GM19023 (cell line): Measurements from ENCODE around the gene SUSD3.
"Not testable (repeated sequence)": the region's sequence is repeated elsewhere in the genome, so short reads cannot be mapped to it uniquely, and the experiment has no call there.

Source experiments
- ATAC-seq: cut with Tn5 transposase; IDR thresholded peaks from one replicate; pipeline ENCODE4 v1.9.1; 2021; ENCODE audit warnings: mild to moderate bottlenecking, moderate library complexity; ENCODE audit not compliant: unreplicated experiment

The SUSD3 gene

GRCh38 chr9:93108291-93109041, 50.0 kb downstream of the SUSD3 start:
- no peak for ATAC-seq

GRCh38 chr9:93110311-93110855, 51.9 kb downstream of the SUSD3 start:
- ATAC-seq, result no peak

GRCh38 chr9:93111001-93111370, 52.5 kb downstream of the SUSD3 start:
- no peak for ATAC-seq

GRCh38 chr9:93111371-93112115, 53.0 kb downstream of the SUSD3 start:
- ATAC-seq, result no peak

- ATAC-seq, result no peak
Observed at GRCh38 chr9:93112116-93112863, 53.8 kb downstream of the SUSD3 start.

- no peak for ATAC-seq
Observed at GRCh38 chr9:93112864-93113389, 54.4 kb downstream of the SUSD3 start.

- ATAC-seq, result no peak
Observed at GRCh38 chr9:93114169-93114983, 55.9 kb downstream of the SUSD3 start.

- no peak for ATAC-seq
Observed at GRCh38 chr9:93114984-93115335, 56.5 kb downstream of the SUSD3 start.

GRCh38 chr9:93115486-93116071, 57.1 kb downstream of the SUSD3 start:
- ATAC-seq, result no peak

- no peak for ATAC-seq
Observed at GRCh38 chr9:93116072-93116961, 57.8 kb downstream of the SUSD3 start.

GRCh38 chr9:93117521-93117920, 59.0 kb downstream of the SUSD3 start:
- ATAC-seq, result not testable (repeated sequence)

- no peak for ATAC-seq
Observed at GRCh38 chr9:93117924-93118862, 59.7 kb downstream of the SUSD3 start.

GRCh38 chr9:93118863-93119702, 60.6 kb downstream of the SUSD3 start:
- no peak for ATAC-seq

GRCh38 chr9:93119703-93119952, 61.1 kb downstream of the SUSD3 start:
- ATAC-seq, result no peak

GRCh38 chr9:93119953-93120845, 61.7 kb downstream of the SUSD3 start:
- ATAC-seq, result peak; percentile 95

GRCh38 chr9:93120846-93121315, 62.4 kb downstream of the SUSD3 start:
- ATAC-seq, result no peak
